Glutamatergic neuron (in vitro differentiated cells): Measurements from ENCODE around the gene ENHO. TPM values are rescaled to one million over a fixed set of nuclear protein-coding genes. Genes with fewer than 3 reads are reported as not detected.

Experiments
- DNase-seq: peaks from one replicate; pipeline ENCODE4 v3.0.0; 2022
- H3K27ac Mint-ChIP-seq: one replicate; pipeline ENCODE4 v1.8.0; 2020; ENCODE audit warnings: mild to moderate bottlenecking, mixed read lengths, inconsistent platforms; ENCODE audit not compliant: unreplicated experiment
- H3K27me3 Mint-ChIP-seq: one replicate; pipeline ENCODE4 v1.8.0; 2020; ENCODE audit warnings: mild to moderate bottlenecking, moderate library complexity, mixed read lengths, inconsistent platforms; ENCODE audit not compliant: unreplicated experiment
- H3K36me3 Mint-ChIP-seq: one replicate; pipeline ENCODE4 v1.8.0; 2020; ENCODE audit warnings: mild to moderate bottlenecking, mixed read lengths, inconsistent platforms; ENCODE audit not compliant: unreplicated experiment
- H3K4me1 Mint-ChIP-seq: one replicate; pipeline ENCODE4 v1.8.0; 2020; ENCODE audit warnings: mild to moderate bottlenecking, low read depth, mixed read lengths, inconsistent platforms; ENCODE audit not compliant: unreplicated experiment
- H3K4me3 Mint-ChIP-seq: one replicate; pipeline ENCODE4 v1.8.0; 2020; ENCODE audit warnings: mild to moderate bottlenecking, mixed read lengths, inconsistent platforms; ENCODE audit not compliant: unreplicated experiment
- H3K9me3 Mint-ChIP-seq: one replicate; pipeline ENCODE4 v1.8.0; 2020; ENCODE audit warnings: mild to moderate bottlenecking, moderate library complexity, mixed read lengths, inconsistent platforms; ENCODE audit not compliant: unreplicated experiment
- CTCF ChIP-seq: fragments of 200-600 bp; sonication (generic); IDR thresholded peaks from one replicate; pipeline ENCODE4 v1.5.0; 2021; ENCODE audit not compliant: partially characterized antibody, unreplicated experiment
- total RNA-seq: library from RNA; stranded (reverse); fragmentation: NEBNext Ultra II Directional; extraction: Animal tissue kit (Norgen Biotek cat#: 25700); gene quantifications from one replicate; pipeline ENCODE4 v1.2.1, GENCODE V29; 2021; ENCODE audit not compliant: unreplicated experiment

Gene ENHO
- total RNA-seq, 1 donor from 2014 or later: 11.5 TPM

- no peak for DNase-seq
- Mint-ChIP-seq H3K27ac (no peak overlapping the region), H3K36me3 (peaks cover 5% of the 10 kb centered on the region), H3K9me3 (peaks cover 22% of the 10 kb centered on the region), H3K4me3 (no peak overlapping the region), H3K4me1 (peaks cover 37% of the 10 kb centered on the region), H3K27me3 (peaks cover 29% of the 10 kb centered on the region)
- no peak for TF ChIP-seq CTCF
Observed at GRCh38 chr9:34553511-34554021, 30.8 kb upstream of the ENHO start.

- no peak for TF ChIP-seq CTCF
- H3K27me3 Mint-ChIP-seq: peaks cover 31% of the 10 kb centered on the region
- peaks cover 37% of the 10 kb centered on the region for H3K4me1 Mint-ChIP-seq
- H3K9me3 Mint-ChIP-seq: peaks cover 22% of the 10 kb centered on the region
- no peak for DNase-seq
- H3K36me3 Mint-ChIP-seq: peaks cover 5% of the 10 kb centered on the region
- no peak overlapping the region for H3K27ac Mint-ChIP-seq
- H3K4me3 Mint-ChIP-seq: no peak overlapping the region
Observed at GRCh38 chr9:34552986-34553385, 30.2 kb upstream of the ENHO start.

- Mint-ChIP-seq H3K27ac (no peak overlapping the region), H3K9me3 (peaks cover 22% of the 10 kb centered on the region), H3K4me3 (no peak overlapping the region), H3K27me3 (peaks cover 30% of the 10 kb centered on the region), H3K36me3 (peaks cover 5% of the 10 kb centered on the region), H3K4me1 (peaks cover 37% of the 10 kb centered on the region)
- TF ChIP-seq CTCF: no peak
- DNase-seq: no peak
Observed at GRCh38 chr9:34552606-34552981, 29.8 kb upstream of the ENHO start.

GRCh38 chr9:34551751-34552605, 29.2 kb upstream of the ENHO start:
- Mint-ChIP-seq H3K4me1 (peaks cover 35% of the 10 kb centered on the region), H3K9me3 (peaks cover 19% of the 10 kb centered on the region), H3K36me3 (peaks cover 5% of the 10 kb centered on the region), H3K4me3 (no peak overlapping the region), H3K27ac (no peak overlapping the region), H3K27me3 (peaks cover 28% of the 10 kb centered on the region)
- DNase-seq: no peak
- TF ChIP-seq CTCF: no peak

GRCh38 chr9:34550681-34551270, 28.0 kb upstream of the ENHO start:
- H3K9me3 Mint-ChIP-seq: peaks cover 15% of the 10 kb centered on the region
- no peak overlapping the region for H3K4me3 Mint-ChIP-seq
- no peak for DNase-seq
- H3K36me3 Mint-ChIP-seq: no peaks in the 10 kb centered on the region
- no peak for TF ChIP-seq CTCF
- H3K27me3 Mint-ChIP-seq: peaks cover 27% of the 10 kb centered on the region
- H3K4me1 Mint-ChIP-seq: peaks cover 30% of the 10 kb centered on the region
- H3K27ac Mint-ChIP-seq: no peak overlapping the region
